Measurements from ENCODE around the gene FLNC. TPM values are rescaled to one million over a fixed set of nuclear protein-coding genes. Genes with fewer than 3 reads are reported as not detected.
A peak's percentile ranks its signal among the peaks of the same experiment; 100 is the strongest.

Gene FLNC
- 100 to 1,000 TPM; 244 to 358 (median 285) TPM for total RNA-seq
- polyA plus RNA-seq = 216 TPM
- long read RNA-seq, donor 1, full-length matches to known transcripts = 7 of 764 reads
- long read RNA-seq, donor 1, partial matches to known transcripts = 731 of 764 reads
- long read RNA-seq, donor 1, other reads (novel, unspliced or antisense) = 26 of 764 reads
- long read RNA-seq, donor 2, full-length matches to known transcripts = 8 of 317 reads
- long read RNA-seq, donor 2, partial matches to known transcripts = 297 of 317 reads
- long read RNA-seq, donor 2, other reads (novel, unspliced or antisense) = 12 of 317 reads
- long read RNA-seq, donor 3, full-length matches to known transcripts = 11 of 786 reads
- long read RNA-seq, donor 3, partial matches to known transcripts = 747 of 786 reads
- long read RNA-seq, donor 3, other reads (novel, unspliced or antisense) = 28 of 786 reads
- long read RNA-seq, donor 4, full-length matches to known transcripts = 21 of 431 reads
- long read RNA-seq, donor 4, partial matches to known transcripts = 382 of 431 reads
- long read RNA-seq, donor 4, other reads (novel, unspliced or antisense) = 28 of 431 reads

DNA sequence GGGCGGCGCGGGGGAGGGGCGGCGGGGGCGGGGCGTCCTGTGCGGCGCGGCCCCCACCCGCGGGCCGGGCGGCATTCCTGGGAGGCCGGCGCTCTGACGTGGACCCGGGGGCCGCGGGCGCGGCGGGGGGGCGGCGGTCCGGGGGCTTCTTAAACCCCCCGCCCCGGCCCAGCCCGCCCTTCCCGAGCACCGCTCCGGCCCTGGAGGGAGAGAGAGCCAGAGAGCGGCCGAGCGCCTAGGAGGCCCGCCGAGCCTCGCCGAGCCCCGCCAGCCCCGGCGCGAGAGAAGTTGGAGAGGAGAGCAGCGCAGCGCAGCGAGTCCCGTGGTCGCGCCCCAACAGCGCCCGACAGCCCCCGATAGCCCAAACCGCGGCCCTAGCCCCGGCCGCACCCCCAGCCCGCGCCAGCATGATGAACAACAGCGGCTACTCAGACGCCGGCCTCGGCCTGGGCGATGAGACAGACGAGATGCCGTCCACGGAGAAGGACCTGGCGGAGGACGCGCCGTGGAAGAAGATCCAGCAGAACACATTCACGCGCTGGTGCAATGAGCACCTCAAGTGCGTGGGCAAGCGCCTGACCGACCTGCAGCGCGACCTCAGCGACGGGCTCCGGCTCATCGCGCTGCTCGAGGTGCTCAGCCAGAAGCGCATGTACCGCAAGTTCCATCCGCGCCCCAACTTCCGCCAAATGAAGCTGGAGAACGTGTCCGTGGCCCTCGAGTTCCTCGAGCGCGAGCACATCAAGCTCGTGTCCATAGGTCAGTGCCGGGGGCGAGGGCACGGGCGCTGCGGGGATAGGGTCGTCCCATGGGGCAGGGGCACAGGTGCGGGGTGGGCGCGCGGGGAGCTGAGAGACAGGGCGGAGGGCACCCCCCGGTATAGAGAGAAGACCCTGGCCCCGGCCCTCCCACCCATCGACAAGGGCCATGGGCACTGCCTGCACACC lies at the start of gene FLNC:
Gene FLNC (plus strand): TSS at position 176 of the 947 bp plus-strand sequence. CDS start 232 bp downstream, at position 408.
- Histone ChIP-seq H3K4me1 (ENCODE audit: control insufficient read depth, insufficient read depth, low read length) (peaks cover 3% of the 10 kb centered on the region), H3K9me3 (ENCODE audit: control insufficient read depth, low read length) (no peaks in the 10 kb centered on the region), H3K27ac (ENCODE audit: low read length) (peak within 1 kb of the TSS; percentile 68), H3K27me3 (ENCODE audit: control insufficient read depth, insufficient read depth) (no peaks in the 10 kb centered on the region), H3K4me3 (ENCODE audit: low read length) (peak within 1 kb of the TSS; percentile 33)
- DNase-seq (peak; percentile 63 to 86 (median 85)), ATAC-seq (peak; percentile 15 to 20)
- WGBS = 2% methylated on average over 109 of the region's 109 CpGs
- intact Hi-C loops (cut with DNase I) = no loop called here

GRCh38 chr7:128781126-128781525 lies 49.1 kb upstream of the FLNC start:
- peaks cover 2% of the 10 kb centered on the region for H3K4me1 ChIP-seq (ENCODE audit: control insufficient read depth, insufficient read depth, low read length)
- H3K27me3 ChIP-seq (ENCODE audit: control insufficient read depth, insufficient read depth) = no peaks in the 10 kb centered on the region
- no peaks in the 10 kb centered on the region for H3K9me3 ChIP-seq (ENCODE audit: control insufficient read depth, low read length)
- H3K4me3 ChIP-seq (ENCODE audit: low read length) = no peak overlapping the region
- intact Hi-C loops (cut with DNase I) = no loop called here
- H3K27ac ChIP-seq (ENCODE audit: low read length) = no peak overlapping the region
- DNase-seq (no peak), ATAC-seq (no peak)
- WGBS = 63% methylated on average over 5 of the region's 5 CpGs

DNA sequence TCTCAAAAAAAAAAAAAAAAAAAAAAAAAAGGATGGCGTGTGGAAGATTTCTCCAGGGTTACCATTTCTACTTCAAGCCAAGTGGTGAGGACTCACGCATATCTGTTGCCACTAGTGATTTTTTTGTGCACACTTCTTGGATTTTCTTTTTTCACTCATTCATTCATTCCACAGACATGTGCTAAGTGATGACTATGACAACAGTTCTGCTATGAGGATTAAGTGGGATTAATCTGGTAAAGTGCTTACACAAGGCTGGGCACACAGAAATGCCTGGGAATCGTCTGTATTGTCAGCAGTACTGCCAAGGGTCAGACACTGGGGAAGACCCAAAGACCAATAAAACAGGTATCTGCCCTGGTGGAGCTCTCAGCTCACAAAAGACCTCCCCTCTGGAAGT lies 48.4 kb upstream of the FLNC start:
- Histone ChIP-seq H3K27ac (ENCODE audit: low read length) (no peak overlapping the region), H3K27me3 (ENCODE audit: control insufficient read depth, insufficient read depth) (no peaks in the 10 kb centered on the region), H3K4me1 (ENCODE audit: control insufficient read depth, insufficient read depth, low read length) (peaks cover 2% of the 10 kb centered on the region), H3K9me3 (ENCODE audit: control insufficient read depth, low read length) (no peaks in the 10 kb centered on the region), H3K4me3 (ENCODE audit: low read length) (no peak overlapping the region)
- WGBS = 61% methylated on average over 3 of the region's 3 CpGs
- no peak for ATAC-seq
- no peak for DNase-seq
- intact Hi-C loops (cut with DNase I) = no loop called here

GRCh38 chr7:128783143-128783861 lies 46.9 kb upstream of the FLNC start:
- no peaks in the 10 kb centered on the region for H3K27me3 ChIP-seq (ENCODE audit: control insufficient read depth, insufficient read depth)
- 33% methylated on average over 15 of the region's 15 CpGs for WGBS
- H3K4me1 ChIP-seq (ENCODE audit: control insufficient read depth, insufficient read depth, low read length) = peaks cover 2% of the 10 kb centered on the region
- H3K27ac ChIP-seq (ENCODE audit: low read length) = no peak overlapping the region
- H3K4me3 ChIP-seq (ENCODE audit: low read length) = no peak overlapping the region
- peak; percentile 84 to 93 (median 90) for DNase-seq
- H3K9me3 ChIP-seq (ENCODE audit: control insufficient read depth, low read length) = no peaks in the 10 kb centered on the region
- peak; percentile 88 to 93 for ATAC-seq
- intact Hi-C loops (cut with DNase I) = no loop called here

- intact Hi-C loops (cut with DNase I) = no loop called here
- WGBS = 86% methylated on average over 3 of the region's 3 CpGs
- H3K27ac ChIP-seq (ENCODE audit: low read length) = no peak overlapping the region
- peaks cover 5% of the 10 kb centered on the region for H3K4me1 ChIP-seq (ENCODE audit: control insufficient read depth, insufficient read depth, low read length)
- DNase-seq (no peak), ATAC-seq (no peak)
- no peak overlapping the region for H3K4me3 ChIP-seq (ENCODE audit: low read length)
- H3K27me3 ChIP-seq (ENCODE audit: control insufficient read depth, insufficient read depth) = no peaks in the 10 kb centered on the region
- H3K9me3 ChIP-seq (ENCODE audit: control insufficient read depth, low read length) = no peaks in the 10 kb centered on the region
Observed at GRCh38 chr7:128785738-128786137, 44.5 kb upstream of the FLNC start.

- DNase-seq (no peak), ATAC-seq (no peak)
- no peaks in the 10 kb centered on the region for H3K9me3 ChIP-seq (ENCODE audit: control insufficient read depth, low read length)
- H3K27ac ChIP-seq (ENCODE audit: low read length) = no peak overlapping the region
- peaks cover 7% of the 10 kb centered on the region for H3K4me1 ChIP-seq (ENCODE audit: control insufficient read depth, insufficient read depth, low read length)
- no peaks in the 10 kb centered on the region for H3K27me3 ChIP-seq (ENCODE audit: control insufficient read depth, insufficient read depth)
- WGBS = 66% methylated on average over 9 of the region's 9 CpGs
- no peak overlapping the region for H3K4me3 ChIP-seq (ENCODE audit: low read length)
- intact Hi-C loops (cut with DNase I) = no loop called here
Observed at GRCh38 chr7:128788446-128789412, 41.5 kb upstream of the FLNC start.

- peak overlapping the region; percentile 66 for H3K4me3 ChIP-seq (ENCODE audit: low read length)
- WGBS = 9% methylated on average over 45 of the region's 45 CpGs
- intact Hi-C loops (cut with DNase I) = no loop called here
- H3K27ac ChIP-seq (ENCODE audit: low read length) = no peak overlapping the region
- H3K9me3 ChIP-seq (ENCODE audit: control insufficient read depth, low read length) = no peaks in the 10 kb centered on the region
- peak; percentile 29 to 38 for ATAC-seq
- peak in 2 of 3 donors; percentile 54 to 66 for DNase-seq
- peaks cover 7% of the 10 kb centered on the region for H3K4me1 ChIP-seq (ENCODE audit: control insufficient read depth, insufficient read depth, low read length)
- no peaks in the 10 kb centered on the region for H3K27me3 ChIP-seq (ENCODE audit: control insufficient read depth, insufficient read depth)
Observed at GRCh38 chr7:128790315-128791041, 39.7 kb upstream of the FLNC start.

- ATAC-seq (peak; percentile 92), DNase-seq (peak; percentile 72 to 91 (median 89))
- no peaks in the 10 kb centered on the region for H3K9me3 ChIP-seq (ENCODE audit: control insufficient read depth, low read length)
- peak within 1 kb of the TSS; percentile 66 for H3K4me3 ChIP-seq (ENCODE audit: low read length)
- intact Hi-C loops (cut with DNase I) = no loop called here
- no peaks in the 10 kb centered on the region for H3K27me3 ChIP-seq (ENCODE audit: control insufficient read depth, insufficient read depth)
- no peak within 1 kb of the TSS for H3K27ac ChIP-seq (ENCODE audit: low read length)
- peaks cover 7% of the 10 kb centered on the region for H3K4me1 ChIP-seq (ENCODE audit: control insufficient read depth, insufficient read depth, low read length)
- under 1% methylated on average over 80 of the region's 80 CpGs for WGBS
Observed at GRCh38 chr7:128791121-128791971, 38.9 kb upstream of the FLNC start, which contains the start of gene CCDC136. Gene CCDC136, plus strand, starts transcription at chr7:128791968. Its CDS starts 444 bp downstream, at chr7:128792412.

Data from right cardiac atrium (tissue), 5 donors.